Measurements from ENCODE around the gene ST3GAL3.

GRCh38 chr1:43659212-43660166 is 47.8 kb upstream of the ST3GAL3 start:
- TF ChIP-seq, protein P1, sequence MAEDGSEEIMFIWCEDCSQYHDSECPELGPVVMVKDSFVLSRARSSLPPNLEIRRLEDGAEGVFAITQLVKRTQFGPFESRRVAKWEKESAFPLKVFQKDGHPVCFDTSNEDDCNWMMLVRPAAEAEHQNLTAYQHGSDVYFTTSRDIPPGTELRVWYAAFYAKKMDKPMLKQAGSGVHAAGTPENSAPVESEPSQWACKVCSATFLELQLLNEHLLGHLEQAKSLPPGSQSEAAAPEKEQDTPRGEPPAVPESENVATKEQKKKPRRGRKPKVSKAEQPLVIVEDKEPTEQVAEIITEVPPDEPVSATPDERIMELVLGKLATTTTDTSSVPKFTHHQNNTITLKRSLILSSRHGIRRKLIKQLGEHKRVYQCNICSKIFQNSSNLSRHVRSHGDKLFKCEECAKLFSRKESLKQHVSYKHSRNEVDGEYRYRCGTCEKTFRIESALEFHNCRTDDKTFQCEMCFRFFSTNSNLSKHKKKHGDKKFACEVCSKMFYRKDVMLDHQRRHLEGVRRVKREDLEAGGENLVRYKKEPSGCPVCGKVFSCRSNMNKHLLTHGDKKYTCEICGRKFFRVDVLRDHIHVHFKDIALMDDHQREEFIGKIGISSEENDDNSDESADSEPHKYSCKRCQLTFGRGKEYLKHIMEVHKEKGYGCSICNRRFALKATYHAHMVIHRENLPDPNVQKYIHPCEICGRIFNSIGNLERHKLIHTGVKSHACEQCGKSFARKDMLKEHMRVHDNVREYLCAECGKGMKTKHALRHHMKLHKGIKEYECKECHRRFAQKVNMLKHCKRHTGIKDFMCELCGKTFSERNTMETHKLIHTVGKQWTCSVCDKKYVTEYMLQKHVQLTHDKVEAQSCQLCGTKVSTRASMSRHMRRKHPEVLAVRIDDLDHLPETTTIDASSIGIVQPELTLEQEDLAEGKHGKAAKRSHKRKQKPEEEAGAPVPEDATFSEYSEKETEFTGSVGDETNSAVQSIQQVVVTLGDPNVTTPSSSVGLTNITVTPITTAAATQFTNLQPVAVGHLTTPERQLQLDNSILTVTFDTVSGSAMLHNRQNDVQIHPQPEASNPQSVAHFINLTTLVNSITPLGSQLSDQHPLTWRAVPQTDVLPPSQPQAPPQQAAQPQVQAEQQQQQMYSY (CRISPR knock-in tag; IDR thresholded peaks at IDR 0.05): no peak
- TF ChIP-seq FOXP1 (CRISPR knock-in tag; IDR thresholded peaks at IDR 0.05; ENCODE audit: borderline replicate concordance): no peak
- TF ChIP-seq ATF2 (CRISPR knock-in tag; IDR thresholded peaks at IDR 0.05; ENCODE audit: borderline replicate concordance, low read depth): no peak
- TF ChIP-seq CTCF (IDR thresholded peaks at IDR 0.05): no peak
- TF ChIP-seq FOXP4 (CRISPR knock-in tag; IDR thresholded peaks at IDR 0.05): no peak

Measured in WTC11 (cell line).